Heart left ventricle (tissue), 16 donors: ENCODE data around the gene F12. TPM values are rescaled to one million over a fixed set of nuclear protein-coding genes. Genes with fewer than 3 reads are reported as not detected.
A peak's percentile ranks its signal among the peaks of the same experiment; 100 is the strongest.

Experiments
- ATAC-seq, 4 donors: fragments of 200-7000 bp; cut with Tn5 transposase; one replicate each; pipeline ENCODE4 v1.9.1; 2020 to 2022; ENCODE audit warnings: moderate library complexity in 4 of 4, mild to moderate bottlenecking in 3 of 4, moderate number of reproducible peaks in 1 of 4
- DNase-seq, 5 donors: peaks; one replicate each; pipeline ENCODE4 v3.0.0-alpha.2; 2020
- H3K27ac ChIP-seq, 12 donors: fragments of 200-600 bp; sonication (generic) in 4 of 12; one replicate each; pipeline versions ENCODE4 v1.5.0 to v1.8.0; 2016 to 2022; ENCODE audit warnings: mild to moderate bottlenecking in 2 of 12
- H3K27me3 ChIP-seq, 9 donors: fragments of 200-600 bp; sonication (generic) in 2 of 9; one replicate each; pipeline versions ENCODE4 v1.5.1 to v1.8.0; 2016 to 2022; ENCODE audit warnings: mild to moderate bottlenecking in 3 of 9
- H3K36me3 ChIP-seq, 9 donors: fragments of 200-600 bp; sonication (generic) in 2 of 9; one replicate each; pipeline versions ENCODE4 v1.5.0 to v1.8.0; 2018 to 2022; ENCODE audit warnings: mild to moderate bottlenecking in 2 of 9
- H3K4me1 ChIP-seq, 12 donors: fragments of 200-600 bp; sonication (generic) in 4 of 12; one replicate each; pipeline versions ENCODE4 v1.5.0 to v1.8.0; 2016 to 2022; ENCODE audit warnings: mild to moderate bottlenecking in 3 of 12
- H3K4me3 ChIP-seq, 12 donors: fragments of 200-600 bp; sonication (generic) in 4 of 12; one replicate each; pipeline versions ENCODE4 v1.5.0 to v1.8.0; 2017 to 2022; ENCODE audit warnings: mild to moderate bottlenecking in 9 of 12, moderate library complexity in 4 of 12
- H3K9me3 ChIP-seq, 12 donors: fragments of 200-600 bp; sonication (generic) in 4 of 12; one replicate each; pipeline versions ENCODE4 v1.5.0 to v1.8.0; 2016 to 2022; ENCODE audit warnings: mild to moderate bottlenecking in 1 of 12
- CTCF ChIP-seq, 12 donors: fragments of 200-600 bp; sonication (generic) in 4 of 12; IDR thresholded peaks; one replicate each; pipeline versions ENCODE4 v1.5.0 to v1.8.0; 2018 to 2022; ENCODE audit warnings: antibody characterized with exemption in 12 of 12, mild to moderate bottlenecking in 5 of 12
- POLR2A ChIP-seq, 2 donors: fragments of 450-650 bp; IDR thresholded peaks; one replicate each; pipeline ENCODE4 v1.6.1; 2017; ENCODE audit warnings: antibody characterized with exemption in 2 of 2, mild to moderate bottlenecking in 2 of 2, moderate library complexity in 2 of 2
- WGBS, 4 donors: extraction: QIAGEN DNeasy Blood & Tissue Kit in 2 of 4; methylation state at CpG; one replicate each; pipeline versions ENCODE4 v1.1.5 to v1.1.7; 2013 to 2018; 5-methylcytosine and 5-hydroxymethylcytosine counted together
- intact Hi-C, 10 donors: fragments of 100-400 bp; cut with DNase I; formaldehyde crosslinking; loops; one replicate each; pipeline versions ENCODE4 v1.11.1 to v1.14.2; 2022
- polyA plus RNA-seq, 2 donors: library from polyadenylated mRNA; stranded (reverse); fragments of 200-250 nt; gene quantifications; one replicate each; pipeline ENCODE4 v1.2.3, GENCODE V29; 2013
- total RNA-seq, 9 donors: library from RNA; depleted of rRNA in 2 of 9; stranded (reverse); fragments of >200 nt in 2 of 9; fragmentation: NEBNext Ultra II Directional in 3 of 9; extraction: Animal tissue kit (Norgen Biotek cat#: 25700) in 3 of 9; gene quantifications; one replicate each; pipeline versions ENCODE4 v1.1.0 to v1.2.4, GENCODE V29; 2016 to 2023
- donor health status: ischemic (EF 13 %, LVEDD 7.1; RV severe dilation, severe dysfunction).
- donor health status: healthy with polysubstance abuse.
- donor health status: DM: no; HTN: yes; CAD: no.
- donor health status: DM: no; HTN: no; CAD: no.
- donor health status: ischemic (EF 25% LVEDD 6.9; RV normal size, moderate dysfunction).
- donor health status: ischemic (EF 25% LVEDD 5.7; RV mildly dilated, moderate dysfunction).
- donor health status: healthy.
- donor health status: DM: yes; HTN: yes; CAD: no.
- donor health status: ischemic (EF 35%, LVEDD 5.7; RV mildly dilated, moderate dysfunction).
- donor health status: nonischemic (EF 11% LVEDD 7.7; RV severe dilation, severe dysfunction).
- donor health status: DM: yes; HTN: yes; CAD: no.
- donor health status: PGD.
- donor health status: ischemic (EF 29% LVEDD 5.4; RV normal size, mild dysfunction).
- donor health status: nonischemic (EF 23%, LVEDD 6.1; RV moderate dilation, normal function).

F12 gene
- total and polyA plus RNA-seq, 11 donors: 0.29 to 0.56 TPM; not detected in 9

DNA sequence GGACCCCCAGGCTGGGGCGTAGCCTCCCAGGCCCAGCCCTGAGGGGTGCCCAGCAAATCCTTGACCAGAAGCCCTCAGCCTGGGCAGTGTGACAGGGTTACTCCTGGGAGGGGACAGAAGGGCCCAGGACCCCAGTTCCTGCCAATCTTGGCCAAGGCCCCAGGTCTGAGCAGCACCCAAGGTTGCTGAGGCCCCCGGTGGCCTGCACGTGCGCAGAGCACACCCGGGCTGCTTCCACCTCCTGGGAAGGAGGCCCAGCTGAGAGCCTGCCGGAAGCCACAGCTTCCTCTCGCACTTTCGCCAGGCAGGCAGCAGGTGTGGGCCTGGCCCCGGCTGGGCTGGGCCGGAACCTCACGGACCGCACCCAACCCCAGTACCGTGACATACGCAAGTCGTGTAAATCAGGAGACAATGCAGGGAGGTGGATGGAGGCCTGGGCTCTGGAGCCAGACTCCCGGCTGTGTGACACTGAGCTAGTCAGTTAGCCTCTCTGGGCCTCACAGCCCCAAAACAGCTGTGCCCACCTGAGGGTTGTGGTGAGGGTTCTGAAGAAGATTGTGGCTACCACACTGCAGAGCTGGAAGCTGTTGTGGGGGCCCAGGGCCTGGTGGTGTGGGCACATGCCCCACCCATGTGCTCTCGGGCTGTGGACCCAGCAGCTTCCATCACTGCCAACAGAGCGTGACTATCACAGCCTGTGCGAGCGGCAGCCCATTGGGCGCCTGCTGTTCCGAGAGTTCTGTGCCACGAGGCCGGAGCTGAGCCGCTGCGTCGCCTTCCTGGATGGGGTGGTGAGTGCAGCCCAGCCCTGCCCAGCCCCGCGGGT is 22.2 kb upstream of the F12 start:
- intact Hi-C loops: no loop called here
- Histone ChIP-seq H3K27ac (peak overlapping the region in 8 of 12 donors; percentile 15 to 95 (median 36)), H3K4me1 (peaks cover 2 to 73% (median 31%) of the 10 kb centered on the region in 12 donors), H3K36me3 (peaks cover 0 to 58% (median 46%) of the 10 kb centered on the region in 9 donors), H3K27me3 (no peaks in the 10 kb centered on the region), H3K9me3 (no peaks in the 10 kb centered on the region), H3K4me3 (peak overlapping the region in 2 of 12 donors; percentile 5 to 29)
- DNase-seq (peak in 4 of 5 donors; percentile 51 to 80 (median 56)), ATAC-seq (peak in 3 of 4 donors; percentile 4 to 27 (median 5))
- 46 to 80% (median 71%) methylated on average over 16 to 29 of the region's 29 CpGs for WGBS, 4 donors
- TF ChIP-seq CTCF (IDR thresholded peaks at IDR 0.05) (no peak), POLR2A (IDR thresholded peaks at IDR 0.05) (no peak)

DNA sequence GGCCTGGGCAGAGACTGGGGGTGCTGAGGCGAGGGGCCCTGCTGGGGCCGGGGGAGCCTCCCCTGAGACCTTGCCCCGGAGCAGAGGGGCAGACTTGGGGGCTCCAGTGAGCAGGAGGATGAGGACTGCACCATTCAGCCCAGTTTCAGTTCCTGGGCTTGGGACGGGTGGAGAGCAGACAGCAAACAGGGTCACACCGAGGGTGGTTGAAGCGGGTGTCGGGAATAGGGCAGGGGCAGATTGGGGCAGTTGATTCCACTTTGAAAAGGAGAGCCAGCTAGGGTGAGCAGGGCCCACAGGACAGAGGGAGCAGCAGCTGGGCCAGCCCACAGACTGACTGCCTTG is 21.6 kb upstream of the F12 start:
- no peak for ATAC-seq
- WGBS, 4 donors: 81 to 100% (median 97%) methylated on average over 6 to 7 of the region's 7 CpGs
- Histone ChIP-seq H3K27ac (peak overlapping the region in 4 of 12 donors; percentile 9 to 95 (median 40)), H3K36me3 (peaks cover 0 to 52% (median 40%) of the 10 kb centered on the region in 9 donors), H3K4me3 (peak overlapping the region in 1 of 12 donors; percentile 29), H3K4me1 (peaks cover 2 to 73% (median 31%) of the 10 kb centered on the region in 12 donors), H3K27me3 (no peaks in the 10 kb centered on the region), H3K9me3 (no peaks in the 10 kb centered on the region)
- no peak for DNase-seq
- TF ChIP-seq CTCF (IDR thresholded peaks at IDR 0.05) (no peak), POLR2A (IDR thresholded peaks at IDR 0.05) (no peak)
- intact Hi-C loops: no loop called here

- TF ChIP-seq POLR2A (IDR thresholded peaks at IDR 0.05) (no peak), CTCF (IDR thresholded peaks at IDR 0.05) (no peak)
- H3K36me3 ChIP-seq: peaks cover 0 to 47% (median 34%) of the 10 kb centered on the region in 9 donors
- peaks cover 2 to 78% (median 35%) of the 10 kb centered on the region in 12 donors for H3K4me1 ChIP-seq
- no peak for ATAC-seq
- WGBS, 4 donors: 89 to 93% (median 92%) methylated on average over 24 to 26 of the region's 26 CpGs
- intact Hi-C loops: no loop called here
- no peaks in the 10 kb centered on the region for H3K27me3 ChIP-seq
- H3K27ac ChIP-seq: peak overlapping the region in 2 of 12 donors; percentile 34 to 95
- no peak for DNase-seq
- peak overlapping the region in 1 of 12 donors; percentile 29 for H3K4me3 ChIP-seq
- H3K9me3 ChIP-seq: no peaks in the 10 kb centered on the region
Measured at GRCh38 chr5:177430140-177430951, 21.0 kb upstream of the F12 start.
